HG03045 (cell line): Measurements from ENCODE around the gene ZIC5.
"Not testable (repeated sequence)": the region's sequence is repeated elsewhere in the genome, so short reads cannot be mapped to it uniquely, and the experiment has no call there.

Experiments used
- ATAC-seq: cut with Tn5 transposase; IDR thresholded peaks from one replicate; pipeline ENCODE4 v1.9.1; 2021; ENCODE audit warnings: mild to moderate bottlenecking, moderate library complexity; ENCODE audit not compliant: unreplicated experiment

ZIC5 gene

DNA sequence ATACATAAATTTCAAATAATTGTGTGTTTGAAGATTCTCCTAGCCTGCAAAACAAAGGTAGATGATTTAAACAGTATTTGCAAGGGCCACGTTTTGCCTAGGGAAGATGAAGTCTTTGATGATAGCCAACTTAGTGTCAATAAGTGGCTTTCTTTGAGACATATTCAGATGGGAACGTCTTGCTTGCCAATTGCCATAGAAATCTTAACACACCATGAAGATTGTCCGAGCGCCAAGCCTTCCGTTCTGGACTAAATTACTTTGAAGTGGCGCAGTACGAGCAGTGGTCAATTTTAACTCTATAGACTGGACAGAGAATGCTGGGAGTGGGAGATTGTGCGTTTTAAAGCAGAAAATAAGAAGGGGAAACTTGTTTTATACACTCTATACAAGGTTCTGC, 9.9 kb downstream of the ZIC5 start:
- ATAC-seq, result no peak

DNA sequence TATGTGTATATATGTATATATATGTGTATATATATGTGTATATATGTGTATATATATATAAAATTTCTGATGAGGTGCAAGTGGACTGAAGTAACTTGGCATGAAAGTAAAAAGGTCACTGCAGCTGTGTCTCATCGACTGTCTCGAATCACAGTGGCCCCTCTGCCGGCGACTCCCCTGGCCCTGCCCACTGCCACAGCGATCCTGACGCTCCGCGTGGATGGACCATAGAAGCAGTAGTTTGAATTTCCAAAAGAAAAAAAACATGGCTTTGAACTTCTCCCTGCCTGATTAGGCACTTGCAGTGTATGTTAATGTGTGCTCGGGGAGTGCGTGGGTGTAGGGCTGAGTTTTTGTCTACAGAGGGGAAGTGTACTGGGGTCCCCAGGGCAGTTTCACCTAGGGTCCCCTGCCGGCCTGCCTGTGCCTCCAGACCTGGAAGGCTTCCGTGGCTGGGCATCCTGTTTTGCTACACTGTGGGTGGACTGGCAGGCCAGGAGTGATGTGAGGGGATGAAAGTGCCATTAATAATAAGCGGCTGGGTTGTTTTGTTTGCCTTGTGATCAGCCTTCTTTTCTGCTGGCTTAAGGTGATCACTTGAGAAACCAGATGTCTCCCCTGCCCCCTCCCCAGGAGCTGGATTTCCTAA, 10.8 kb downstream of the ZIC5 start:
- no peak for ATAC-seq

- no peak for ATAC-seq
Measured at GRCh38 chr13:99959540-99960230, 11.9 kb downstream of the ZIC5 start.

DNA sequence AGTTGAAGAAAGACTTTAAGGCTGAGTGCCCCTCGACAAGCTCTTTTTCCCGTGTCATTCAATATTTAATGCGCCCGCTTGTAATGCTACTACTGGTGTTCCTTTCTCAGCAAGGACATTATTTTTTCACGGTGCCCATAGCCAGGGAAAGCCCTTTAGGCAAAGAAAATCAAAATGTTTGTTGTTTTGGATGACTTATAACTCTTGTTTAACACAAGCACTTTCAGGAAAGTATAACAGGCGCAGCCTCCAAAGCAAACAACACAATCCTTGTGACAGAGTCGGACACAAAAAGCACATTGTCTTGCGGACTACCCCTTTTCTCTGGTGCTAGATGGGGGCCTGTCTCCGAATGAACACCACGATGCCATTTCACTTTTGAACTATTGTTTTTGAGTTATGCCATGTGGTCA, 12.4 kb downstream of the ZIC5 start:
- ATAC-seq, result no peak

DNA sequence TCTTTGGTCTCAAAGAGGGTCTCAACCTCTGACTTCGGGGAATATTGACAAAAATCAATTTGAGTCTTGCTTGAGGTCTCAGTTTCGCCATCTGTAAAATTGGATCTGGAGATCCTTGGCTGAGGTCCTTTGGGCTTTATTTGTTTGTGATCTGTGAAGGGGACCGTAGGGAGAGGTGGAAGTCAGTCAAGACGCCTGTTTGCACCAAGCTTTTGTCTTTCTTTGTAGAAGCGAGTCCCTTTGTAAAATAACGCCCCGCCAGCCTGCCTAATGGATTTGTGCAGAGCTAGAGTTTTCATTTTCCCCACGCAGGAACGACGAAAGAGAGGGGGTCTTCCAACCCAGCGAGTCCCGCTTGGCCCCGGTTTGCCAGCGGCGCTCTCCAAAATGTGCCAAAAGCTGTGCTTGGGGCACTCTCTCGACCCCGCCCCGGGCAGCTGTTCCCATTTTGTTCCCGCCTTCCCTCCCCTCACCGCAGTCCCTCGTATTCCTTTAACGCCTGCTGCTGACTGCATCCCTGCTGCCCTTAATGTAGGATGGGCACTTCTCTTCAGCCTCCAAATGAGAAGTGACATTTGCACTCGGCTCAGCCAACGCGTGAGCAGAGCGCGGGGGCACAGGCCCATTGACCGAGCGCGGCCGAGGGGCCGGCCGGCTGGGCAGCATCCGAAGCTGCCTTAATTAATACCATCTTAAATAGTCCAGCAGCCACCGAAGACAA, 13.0 kb downstream of the ZIC5 start:
- ATAC-seq, result no peak

- ATAC-seq, result no peak
Measured at GRCh38 chr13:99956473-99957349, 14.9 kb downstream of the ZIC5 start.

DNA sequence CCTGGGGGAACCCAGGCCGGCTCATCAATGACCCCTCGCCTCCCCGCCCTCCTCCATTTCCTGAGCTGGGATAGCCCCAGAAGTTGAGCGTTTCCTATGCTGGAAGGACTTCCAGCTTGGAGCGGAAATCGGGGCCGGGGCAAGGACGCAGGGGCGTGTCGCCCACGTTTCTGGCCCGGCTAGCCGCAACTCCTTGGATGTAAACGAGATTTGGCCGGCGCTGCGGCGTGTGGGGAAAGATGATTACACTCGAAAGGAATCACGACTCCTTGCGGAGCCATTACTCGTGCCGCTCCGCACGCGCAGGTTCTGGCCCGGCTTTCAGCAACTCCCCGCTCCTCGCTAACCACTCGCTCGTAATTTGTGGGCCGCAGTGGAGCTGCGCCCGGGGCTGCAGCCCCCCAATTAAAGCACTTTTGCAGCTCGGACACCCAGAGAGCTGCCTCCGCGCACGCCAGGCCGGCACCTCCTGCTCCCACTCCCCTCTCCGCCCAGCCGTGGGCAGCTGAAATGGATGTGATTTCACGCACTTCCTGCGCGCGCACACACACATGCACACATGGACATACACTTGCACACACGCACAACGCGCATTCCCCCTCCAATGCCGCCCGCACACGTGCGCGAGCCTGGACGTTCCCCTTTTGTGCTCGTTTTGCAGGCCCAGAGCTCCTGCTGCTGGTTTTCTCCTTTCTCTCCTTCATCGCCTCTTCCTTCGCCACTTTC, 15.7 kb downstream of the ZIC5 start:
- ATAC-seq, result no peak

- ATAC-seq, result no peak
Measured at GRCh38 chr13:99955107-99955746, 16.3 kb downstream of the ZIC5 start.

DNA sequence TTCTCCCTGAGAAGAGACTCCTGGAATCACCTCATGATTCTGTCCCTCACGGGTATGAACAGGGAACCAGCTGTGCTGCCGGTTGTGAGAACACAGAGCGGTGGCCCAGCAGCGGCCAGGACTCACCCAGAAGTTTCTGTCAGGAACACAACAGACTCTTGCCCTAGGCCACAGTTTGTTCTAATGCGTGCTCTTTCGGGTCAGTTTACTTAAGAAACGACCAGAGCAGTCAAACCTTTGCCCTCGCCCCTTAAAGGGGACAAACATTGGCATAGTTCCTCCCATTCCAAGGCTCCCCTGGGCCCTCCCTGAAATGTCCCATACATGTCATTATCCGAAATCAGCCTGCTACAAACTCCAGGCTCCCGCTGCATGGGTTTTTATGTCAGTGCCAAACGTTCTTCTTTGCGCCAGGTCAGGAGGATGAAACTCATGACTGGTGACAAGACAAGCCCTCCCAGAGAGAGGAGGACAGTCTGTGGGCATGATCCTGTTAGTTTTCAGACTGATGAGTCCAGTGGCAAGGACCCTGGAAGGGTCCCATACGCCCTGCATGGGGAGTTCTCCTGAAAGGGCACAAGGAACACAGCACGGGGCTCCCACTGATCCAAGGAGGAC, 18.3 kb downstream of the ZIC5 start:
- no peak for ATAC-seq

DNA sequence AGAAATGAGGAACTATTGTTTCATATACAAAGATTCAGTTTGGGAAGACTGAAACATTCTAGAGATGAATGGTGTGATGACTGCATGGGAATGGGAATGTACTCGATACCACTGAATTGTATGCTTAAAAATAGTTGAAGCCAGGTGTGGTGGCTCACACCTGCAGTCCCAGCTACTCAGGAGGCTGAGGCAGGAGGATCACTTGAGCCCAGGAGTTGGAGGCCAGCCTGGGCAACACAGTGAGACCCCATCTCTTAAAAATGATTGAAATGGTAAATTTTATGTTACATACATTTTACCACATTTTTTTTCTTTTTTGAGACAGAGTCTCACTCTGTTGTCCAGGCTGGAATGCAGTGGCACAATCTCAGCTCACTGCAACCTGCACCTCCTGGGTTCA, 19.9 kb downstream of the ZIC5 start:
- not testable (repeated sequence) for ATAC-seq

DNA sequence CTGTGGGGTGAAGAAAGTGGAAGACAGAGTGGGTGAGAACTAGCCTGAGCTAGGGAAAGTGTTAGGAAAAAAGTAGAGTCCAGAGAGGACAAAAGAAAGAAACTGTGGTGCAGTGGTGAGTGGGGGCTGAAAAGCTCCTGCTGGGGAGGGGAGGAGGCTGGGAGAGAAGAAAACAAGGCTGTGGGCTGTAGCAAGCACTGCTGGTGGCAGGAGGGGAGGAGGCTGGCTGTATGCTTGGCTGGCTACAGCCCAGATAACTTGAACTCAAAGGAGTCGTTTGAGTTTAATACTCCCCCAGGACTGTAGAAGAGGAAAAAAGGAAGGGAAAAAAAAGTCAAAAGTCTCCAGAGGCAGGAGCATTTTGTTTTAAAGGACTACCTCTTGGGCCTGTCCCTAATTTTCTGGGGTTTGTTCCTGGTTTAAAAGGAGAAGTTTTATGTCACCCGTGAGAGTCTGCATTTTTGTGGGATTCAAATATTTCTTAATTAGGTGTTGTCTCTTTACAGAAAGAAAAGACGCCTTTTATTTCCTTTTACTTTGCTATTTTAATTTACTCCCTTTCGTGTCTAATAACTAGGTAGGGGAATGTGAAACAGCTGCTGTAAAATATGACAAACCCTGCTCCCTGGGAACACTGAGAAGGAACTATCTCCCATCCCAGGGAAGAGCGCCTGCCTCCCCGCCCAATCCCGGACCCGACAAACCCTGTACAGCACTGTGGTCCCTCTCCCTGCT, 21.7 kb downstream of the ZIC5 start:
- ATAC-seq, result no peak

GRCh38 chr13:99948907-99949678, 22.5 kb downstream of the ZIC5 start:
- no peak for ATAC-seq

DNA sequence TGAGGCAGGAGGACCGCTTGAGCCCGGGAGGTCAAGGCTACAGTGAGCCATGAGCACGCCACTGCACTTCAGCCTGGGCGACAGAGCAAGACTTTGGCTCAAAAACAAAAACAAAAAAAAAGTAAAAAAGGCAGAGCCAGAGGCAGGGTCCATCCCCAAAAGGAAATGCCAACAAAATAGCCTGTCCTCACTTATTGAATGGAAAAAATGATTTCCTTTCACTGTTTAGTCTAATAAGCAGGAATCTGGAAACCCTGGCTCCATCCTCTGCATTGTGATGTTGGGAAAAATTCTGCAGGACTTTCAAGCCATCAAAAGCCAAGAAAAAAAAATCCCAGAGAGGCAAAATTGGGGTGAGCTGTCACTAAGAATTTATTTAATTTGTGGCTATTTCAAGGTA, 23.2 kb downstream of the ZIC5 start:
- ATAC-seq, result no peak

- no peak for ATAC-seq
Measured at GRCh38 chr13:99947666-99948065, 23.9 kb downstream of the ZIC5 start.

GRCh38 chr13:99945515-99945914, 26.1 kb downstream of the ZIC5 start:
- ATAC-seq, result not testable (repeated sequence)

DNA sequence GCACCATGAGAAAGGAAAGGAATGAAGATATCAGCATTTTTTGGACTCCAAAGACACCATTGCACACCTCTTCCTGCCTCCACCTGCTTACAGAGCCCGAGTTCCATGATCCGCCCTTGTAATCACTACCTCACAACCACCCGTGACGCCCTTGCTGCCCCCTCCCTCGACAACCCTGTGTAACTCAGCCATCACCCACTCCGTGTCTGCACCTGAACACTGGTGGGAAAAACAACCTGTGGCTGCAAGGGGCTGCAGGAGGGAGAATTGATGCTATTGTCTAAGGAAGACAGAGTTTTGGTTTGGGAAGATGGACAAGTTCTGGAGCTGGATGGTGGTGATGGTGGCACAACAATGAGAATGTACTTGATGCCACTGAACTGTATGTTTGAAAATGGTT, 27.0 kb downstream of the ZIC5 start:
- ATAC-seq, result no peak

GRCh38 chr13:99944102-99944501, 27.5 kb downstream of the ZIC5 start:
- no peak for ATAC-seq

- no peak for ATAC-seq
Measured at GRCh38 chr13:99941911-99942310, 29.7 kb downstream of the ZIC5 start.
